ENCODE results near the gene UGCG. TPM values are rescaled to one million over a fixed set of nuclear protein-coding genes. Genes with fewer than 3 reads are reported as not detected.

UGCG gene
- total and polyA plus RNA-seq, 2 of the 8 experiments (the other 6 are each of a cell fraction or from before 2014, with no cell fraction given): 14.9 to 34.0 TPM

GRCh38 chr9:111967621-111968020 is 71.0 kb downstream of the UGCG start:
- FAIRE-seq: no peak
- CTCF ChIA-PET (ENCODE audit: partially characterized antibody): interaction anchor here (1.2 to 1.5 kb wide), 3 partner anchors 14 to 107 kb away, joined by 3 to 4 read pairs (median 3); no protein-coding TSS in a partner anchor
- TF ChIP-seq POU5F1 (IDR thresholded peaks at IDR 0.05; ENCODE audit: low read depth, low read length) (no peak), CBX5 (IDR thresholded peaks at IDR 0.05; ENCODE audit: low read depth, low read length) (no peak), SIX5 (IDR thresholded peaks at IDR 0.05; ENCODE audit: low read depth, low read length) (no peak), PHF8 (conservative IDR thresholded peaks at IDR 0.05; ENCODE audit: low read depth, low read length) (no peak), YY1 (IDR thresholded peaks at IDR 0.05; ENCODE audit: low read depth, low read length) (no peak), EP300 (IDR thresholded peaks at IDR 0.05; ENCODE audit: borderline replicate concordance in 1 of 2, low read depth in 2 of 2, low read length in 2 of 2) (no peak), BRCA1 (IDR thresholded peaks at IDR 0.05; ENCODE audit: low read depth, low read length) (no peak), SUZ12 (IDR thresholded peaks at IDR 0.05; ENCODE audit: low read length) (no peak), KDM5A (IDR thresholded peaks at IDR 0.05; ENCODE audit: low read length) (no peak), TBP (IDR thresholded peaks at IDR 0.05; ENCODE audit: low read depth, low read length) (no peak), RAD21 (IDR thresholded peaks at IDR 0.05 in 1 of 2, conservative IDR thresholded peaks at IDR 0.05 in 1 of 2; ENCODE audit: low read depth in 2 of 2, low read length in 2 of 2) (no peak), SP4 (IDR thresholded peaks at IDR 0.05; ENCODE audit: low read length) (no peak), CHD1 (IDR thresholded peaks at IDR 0.05; ENCODE audit: low read depth, low read length) (no peak)
- TF ChIP-seq, protein P1, sequence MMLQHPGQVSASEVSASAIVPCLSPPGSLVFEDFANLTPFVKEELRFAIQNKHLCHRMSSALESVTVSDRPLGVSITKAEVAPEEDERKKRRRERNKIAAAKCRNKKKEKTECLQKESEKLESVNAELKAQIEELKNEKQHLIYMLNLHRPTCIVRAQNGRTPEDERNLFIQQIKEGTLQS (IDR thresholded peaks at IDR 0.05; ENCODE audit: insufficient read depth, low read depth, low read length): no peak

More at GRCh38 chr9:111967621-111968020, 71.0 kb downstream of the UGCG start:
- H4K5ac ChIP-seq (ENCODE audit: insufficient read length, low read depth, low read length): no peak overlapping the region
- no peak overlapping the region for H4K8ac ChIP-seq (ENCODE audit: extremely low read depth, insufficient read depth, low read length)
- H3K36me3 ChIP-seq (ENCODE audit: control insufficient read depth in 2 of 4, insufficient read depth in 4 of 4, low read length in 3 of 4): no peaks in the 10 kb centered on the region; a peak in 1 of 8 replicates
- 92% methylated on average over 3 of the region's 3 CpGs; no CpG with 5 or more reads in 1 of the 2 experiments for WGBS, 2 experiments (ENCODE audit: extremely low coverage in 1 of 2, insufficient coverage in 1 of 2, insufficient read length in 1 of 2, insufficient replicate concordance in 2 of 2, low coverage in 1 of 2, low lambda C conversion rate in 2 of 2, missing lambda C conversion rate in 1 of 2)
- H3K4ac ChIP-seq (replicated peaks; ENCODE audit: insufficient read length, low read depth, low read length): no peak overlapping the region
- no peak overlapping the region for H2AK5ac ChIP-seq (ENCODE audit: low read depth, low read length)
- no peaks in the 10 kb centered on the region for H3K79me2 ChIP-seq (ENCODE audit: control insufficient read depth in 1 of 2, insufficient read depth in 2 of 2, low read length in 2 of 2)
- H3K23me2 ChIP-seq (ENCODE audit: low read depth, low read length): no peaks in the 10 kb centered on the region; the same call in 1 of the 2 replicates
- no peaks in the 10 kb centered on the region for H3K9me3 ChIP-seq (ENCODE audit: insufficient read depth in 2 of 2, low read depth in 1 of 2, low read length in 1 of 2)
- no peak overlapping the region for H3K4me2 ChIP-seq (ENCODE audit: insufficient read depth in 1 of 2, low read depth in 2 of 2, low read length in 2 of 2)
- DNase-seq (ENCODE audit: low read depth in 1 of 2, low spot score in 2 of 2): no peak
- no peaks in the 10 kb centered on the region for H3K4me1 ChIP-seq (replicated peaks in 1 of 4; ENCODE audit: control insufficient read depth in 3 of 4, insufficient read depth in 4 of 4, low read length in 3 of 4)
- H4K91ac ChIP-seq (replicated peaks; ENCODE audit: insufficient read length, low read length): no peak overlapping the region
- H3K27ac ChIP-seq (ENCODE audit: low read depth, low read length): no peak overlapping the region
- no peaks in the 10 kb centered on the region for H3K27me3 ChIP-seq (replicated peaks in 1 of 4; ENCODE audit: control insufficient read depth in 3 of 4, extremely low read depth in 1 of 4, insufficient read depth in 3 of 4, low read length in 3 of 4)
- H3K14ac ChIP-seq (ENCODE audit: insufficient read length): no peak overlapping the region
- no peaks in the 10 kb centered on the region for H3K79me1 ChIP-seq (ENCODE audit: low read depth, low read length)
- no peaks in the 10 kb centered on the region for H4K20me1 ChIP-seq (replicated peaks in 1 of 2; ENCODE audit: control insufficient read depth in 1 of 2, insufficient read depth in 2 of 2, low read length in 2 of 2)
- H3K23ac ChIP-seq (ENCODE audit: insufficient read length): no peak overlapping the region
- H2BK20ac ChIP-seq (ENCODE audit: low read length): no peak overlapping the region
- no peak overlapping the region for H2BK15ac ChIP-seq (ENCODE audit: low read length)
- POLR2A ChIA-PET (ENCODE audit: partially characterized antibody): no interaction called here
- no peak overlapping the region for H2BK5ac ChIP-seq (ENCODE audit: low read depth, low read length)
- H3K9ac ChIP-seq (replicated peaks in 1 of 4; ENCODE audit: extremely low read depth in 1 of 4, low read depth in 3 of 4, low read length in 3 of 4): no peak overlapping the region
- H2AFZ ChIP-seq (ENCODE audit: low read length): no peak overlapping the region
- no peak overlapping the region for H2BK12ac ChIP-seq (ENCODE audit: low read depth, low read length)
- H3K18ac ChIP-seq (ENCODE audit: extremely low read depth, low read length): no peak overlapping the region
- H2BK120ac ChIP-seq (replicated peaks; ENCODE audit: low read depth, low read length): no peak overlapping the region
- H3K56ac ChIP-seq (replicated peaks; ENCODE audit: insufficient read length, low read depth, low read length): no peak overlapping the region
- H3K4me3 ChIP-seq (ENCODE audit: extremely low read depth in 1 of 4, insufficient read depth in 2 of 4, low read depth in 3 of 4, low read length in 4 of 4): no peak overlapping the region

Measured in H1 (cell line).